H1 (cell line): ENCODE results near the gene RAPH1. TPM values are rescaled to one million over a fixed set of nuclear protein-coding genes. Genes with fewer than 3 reads are reported as not detected.

Source experiments
- CTCF ChIA-PET: fragments of 300-600 bp; sonication (Branson Sonifier 250); formaldehyde crosslinking; loops from one replicate; lab custom pipeline; 2021; ENCODE audit not compliant: partially characterized antibody; lab: Charles Lee
- POLR2A ChIA-PET: fragments of 300-600 bp; sonication (Branson Sonifier 250); formaldehyde crosslinking; loops from one replicate; lab custom pipeline; 2021; ENCODE audit warnings: inconsistent platforms; ENCODE audit not compliant: partially characterized antibody; lab: Charles Lee
- DNase-seq, 2 experiments: peaks; one replicate each; pipeline versions ENCODE4 v3.0.0 to v3.0.0-alpha.2; 2010 to 2022; ENCODE audit warnings: low spot score in 2 of 2, low read depth in 1 of 2, mixed read lengths in 1 of 2
- FAIRE-seq: peaks from 2 replicates; lab custom pipeline; 2011; peaks lifted over from hg19 to GRCh38; lab: Jason Lieb, UNC
- H2AFZ ChIP-seq: 2 replicates; pipeline ENCODE4 v1.8.1; 2012; ENCODE audit warnings: low read length, inconsistent platforms
- H2AK5ac ChIP-seq: 2 replicates; pipeline ENCODE4 v1.6.1; 2013; ENCODE audit warnings: low read depth, low read length
- H2BK120ac ChIP-seq: replicated peaks from 2 replicates; pipeline ENCODE3; 2013; ENCODE audit warnings: low read depth, low read length, inconsistent platforms
- H2BK12ac ChIP-seq: 2 replicates; pipeline ENCODE4 v1.6.1; 2013; ENCODE audit warnings: low read depth, low read length
- H2BK15ac ChIP-seq: 2 replicates; pipeline ENCODE4 v1.6.1; 2013; ENCODE audit warnings: low read length
- H2BK20ac ChIP-seq: 2 replicates; pipeline ENCODE4 v1.6.1; 2013; ENCODE audit warnings: low read length
- H2BK5ac ChIP-seq: 2 replicates; pipeline ENCODE4 v1.6.1; 2013; ENCODE audit warnings: low read depth, low read length
- H3K14ac ChIP-seq: 2 replicates; pipeline ENCODE4 v1.6.1; 2013; ENCODE audit warnings: inconsistent platforms; ENCODE audit not compliant: insufficient read length
- H3K18ac ChIP-seq: 2 replicates; pipeline ENCODE4 v1.6.1; 2013; ENCODE audit warnings: low read length; ENCODE audit errors: extremely low read depth
- H3K23ac ChIP-seq: 2 replicates; pipeline ENCODE4 v1.6.1; 2013; ENCODE audit warnings: inconsistent platforms; ENCODE audit not compliant: insufficient read length
- H3K23me2 ChIP-seq: 2 replicates; pipeline ENCODE4 v1.6.1; 2013; ENCODE audit warnings: low read depth, low read length
- H3K27ac ChIP-seq: 2 replicates; pipeline ENCODE4 v1.6.1; 2011; ENCODE audit warnings: low read depth, low read length, inconsistent platforms
- H3K27me3 ChIP-seq, 4 experiments: replicated peaks in 1 of 4; 1 replicate in 1 of 4; 2 replicates in 3 of 4; pipeline versions ENCODE4 v1.6.1 to v1.8.1; 2011 to 2013; ENCODE audit warnings: low read length in 3 of 4, mild to moderate bottlenecking in 3 of 4, inconsistent platforms in 2 of 4, mixed read lengths in 2 of 4, moderate library complexity in 1 of 4; ENCODE audit not compliant: control insufficient read depth in 3 of 4, insufficient read depth in 3 of 4; ENCODE audit errors: extremely low read depth in 1 of 4
- H3K36me3 ChIP-seq, 4 experiments: 2 replicates each; pipeline versions ENCODE4 v1.6.1 to v1.8.1; 2011 to 2013; ENCODE audit warnings: mild to moderate bottlenecking in 4 of 4, low read length in 3 of 4, moderate library complexity in 2 of 4, control low read depth in 1 of 4, inconsistent platforms in 1 of 4; ENCODE audit not compliant: insufficient read depth in 4 of 4, control insufficient read depth in 2 of 4
- H3K4ac ChIP-seq: replicated peaks from 2 replicates; pipeline ENCODE3; 2013; ENCODE audit warnings: low read length, low read depth, mixed read lengths, inconsistent platforms; ENCODE audit not compliant: insufficient read length
- H3K4me1 ChIP-seq, 4 experiments: replicated peaks in 1 of 4; 1 replicate in 1 of 4; 2 replicates in 3 of 4; pipeline versions ENCODE4 v1.6.1 to v1.8.1; 2011 to 2013; ENCODE audit warnings: low read length in 3 of 4, inconsistent platforms in 2 of 4, mixed read lengths in 1 of 4; ENCODE audit not compliant: insufficient read depth in 4 of 4, control insufficient read depth in 3 of 4
- H3K4me2 ChIP-seq, 2 experiments: 2 replicates each; pipeline versions ENCODE4 v1.6.1 to v1.8.1; 2011 to 2013; ENCODE audit warnings: low read depth in 2 of 2, low read length in 2 of 2, control low read depth in 1 of 2, inconsistent platforms in 1 of 2, mild to moderate bottlenecking in 1 of 2; ENCODE audit not compliant: insufficient read depth in 1 of 2
- H3K4me3 ChIP-seq, 4 experiments: fragments of 200-600, 300-600 bp in 1 of 4; sonication (generic), shearing (Covaris generic), sonication (Bioruptor Twin) in 1 of 4; 2 replicates each; pipeline versions ENCODE4 v1.5.1 to v1.8.1; 2011 to 2016; ENCODE audit warnings: low read length in 4 of 4, low read depth in 3 of 4, control low read depth in 2 of 4, inconsistent platforms in 2 of 4, mild to moderate bottlenecking in 2 of 4, mixed read lengths in 1 of 4, moderate library complexity in 1 of 4; ENCODE audit not compliant: insufficient read depth in 2 of 4; ENCODE audit errors: extremely low read depth in 1 of 4
- H3K56ac ChIP-seq: replicated peaks from 2 replicates; pipeline ENCODE3; 2013; ENCODE audit warnings: low read depth, mild to moderate bottlenecking, mixed read lengths, low read length, inconsistent platforms; ENCODE audit not compliant: insufficient read length
- H3K79me1 ChIP-seq: 2 replicates; pipeline ENCODE4 v1.6.1; 2013; ENCODE audit warnings: low read depth, low read length, control low read depth
- H3K79me2 ChIP-seq, 2 experiments: 2 replicates each; pipeline versions ENCODE4 v1.6.1 to v1.8.1; 2012 to 2013; ENCODE audit warnings: low read length in 2 of 2, mild to moderate bottlenecking in 2 of 2, inconsistent platforms in 1 of 2; ENCODE audit not compliant: insufficient read depth in 2 of 2, control insufficient read depth in 1 of 2
- H3K9ac ChIP-seq, 4 experiments: replicated peaks in 1 of 4; 1 replicate in 1 of 4; 2 replicates in 3 of 4; pipeline versions ENCODE4 v1.6.1 to v1.8.1; 2011 to 2013; ENCODE audit warnings: low read depth in 3 of 4, low read length in 3 of 4, control low read depth in 2 of 4, mild to moderate bottlenecking in 2 of 4, moderate library complexity in 2 of 4, inconsistent platforms in 1 of 4; ENCODE audit errors: extremely low read depth in 1 of 4
- H3K9me3 ChIP-seq, 2 experiments: 2 replicates each; pipeline versions ENCODE4 v1.6.1 to v1.8.1; 2012 to 2013; ENCODE audit warnings: mild to moderate bottlenecking in 2 of 2, moderate library complexity in 2 of 2, control low read depth in 1 of 2, inconsistent platforms in 1 of 2, low read depth in 1 of 2, low read length in 1 of 2, mixed read lengths in 1 of 2; ENCODE audit not compliant: insufficient read depth in 2 of 2
- H4K20me1 ChIP-seq, 2 experiments: replicated peaks in 1 of 2; 2 replicates each; pipeline versions ENCODE3 to v1.8.1; 2011 to 2013; ENCODE audit warnings: inconsistent platforms in 2 of 2, low read length in 2 of 2, mild to moderate bottlenecking in 1 of 2; ENCODE audit not compliant: insufficient read depth in 2 of 2, control insufficient read depth in 1 of 2
- H4K5ac ChIP-seq: 2 replicates; pipeline ENCODE4 v1.6.1; 2013; ENCODE audit warnings: low read length, low read depth, mixed read lengths, inconsistent platforms; ENCODE audit not compliant: insufficient read length
- H4K8ac ChIP-seq: 2 replicates; pipeline ENCODE4 v1.8.0; 2013; ENCODE audit warnings: mild to moderate bottlenecking, moderate library complexity, low read length, inconsistent platforms; ENCODE audit not compliant: insufficient read depth; ENCODE audit errors: extremely low read depth
- H4K91ac ChIP-seq: replicated peaks from 2 replicates; pipeline ENCODE3; 2013; ENCODE audit warnings: low read length, mixed read lengths, inconsistent platforms; ENCODE audit not compliant: insufficient read length
- EZH2 ChIP-seq: fragments of 200-600 bp; sonication (generic); IDR thresholded peaks from 2 replicates; pipeline ENCODE4 v1.7.1; 2012; ENCODE audit warnings: low read depth, mild to moderate bottlenecking, moderate library complexity, low read length, inconsistent platforms; ENCODE audit not compliant: severe bottlenecking
- GTF2F1 ChIP-seq: IDR thresholded peaks from 2 replicates; pipeline ENCODE4 v1.6.1; 2012; ENCODE audit warnings: low read depth, low read length, improper control_type of control experiment, borderline replicate concordance
- POLR2AphosphoS5 ChIP-seq: IDR thresholded peaks from 2 replicates; pipeline ENCODE4 v1.6.1; 2011; ENCODE audit warnings: low read depth, low read length
- WGBS, 2 experiments: shearing (Covaris generic) in 1 of 2; methylation state at CpG; one replicate each; pipeline versions ENCODE4 v1.1.6 to v1.1.7; 2013 to 2015; ENCODE audit warnings: low lambda C conversion rate in 2 of 2, mixed read lengths in 2 of 2, inconsistent platforms in 1 of 2, low coverage in 1 of 2, missing lambda C conversion rate in 1 of 2; ENCODE audit not compliant: insufficient replicate concordance in 2 of 2, insufficient coverage in 1 of 2, insufficient read length in 1 of 2; ENCODE audit errors: extremely low coverage in 1 of 2, missing lambda C conversion rate in 1 of 2; 5-methylcytosine and 5-hydroxymethylcytosine counted together
- polyA plus RNA-seq, 7 experiments: library from polyadenylated mRNA; depleted of rRNA in 3 of 7; stranded (reverse) in 5 of 7; unstranded in 2 of 7; fragments of >200 nt in 5 of 7; fragments of 200-250 nt in 2 of 7; gene quantifications; 1 replicate in 5 of 7; 2 replicates in 1 of 7; 4 replicates in 1 of 7; pipeline versions ENCODE4 v1.2.1 to v1.2.3, GENCODE V29; 2011 to 2013; ENCODE audit warnings: missing spikeins in 2 of 7, mixed read lengths in 2 of 7
- total RNA-seq: library from RNA; stranded (reverse); fragmentation: NEBNext Ultra II Directional; extraction: Animal tissue kit (Norgen Biotek cat#: 25700); gene quantifications from 2 replicates; pipeline ENCODE4 v1.2.1, GENCODE V29; 2021

Gene RAPH1
- total and polyA plus RNA-seq, 2 of the 8 experiments (the other 6 are each of a cell fraction or from before 2014, with no cell fraction given) = 3.8 to 27.4 TPM

GRCh38 chr2:203436496-203436895 is 98.6 kb downstream of the RAPH1 start:
- Histone ChIP-seq H3K27ac (no peak overlapping the region), H3K23me2 (no peaks in the 10 kb centered on the region), H3K4ac (no peak overlapping the region), H3K36me3 (peaks cover 0 to 21% (median 5%) of the 10 kb centered on the region in 4 experiments; a peak in 5 of 8 replicates), H2AFZ (no peak overlapping the region), H3K9ac (no peak overlapping the region), H4K5ac (no peak overlapping the region), H2BK120ac (no peak overlapping the region), H3K14ac (no peak overlapping the region), H2AK5ac (no peak overlapping the region), H3K79me1 (no peaks in the 10 kb centered on the region), H2BK20ac (no peak overlapping the region), H3K9me3 (no peaks in the 10 kb centered on the region), H3K4me2 (no peak overlapping the region), H2BK5ac (no peak overlapping the region), H4K91ac (no peak overlapping the region), H3K4me1 (no peaks in the 10 kb centered on the region; a peak in 1 of 7 replicates), H3K4me3 (no peak overlapping the region), H3K23ac (no peak overlapping the region), H4K8ac (no peak overlapping the region), H2BK12ac (no peak overlapping the region), H3K79me2 (no peaks in the 10 kb centered on the region), H3K27me3 (no peaks in the 10 kb centered on the region), H3K56ac (no peak overlapping the region), H4K20me1 (peaks cover 0 to 3% of the 10 kb centered on the region in 2 experiments), H2BK15ac (no peak overlapping the region), H3K18ac (no peak overlapping the region)
- no peak for TF ChIP-seq GTF2F1
- TF ChIP-seq POLR2AphosphoS5 = peak; percentile 20; the same call in 1 of the 2 replicates
- no peak for TF ChIP-seq EZH2
- POLR2A ChIA-PET = no interaction called here
- CTCF ChIA-PET = interaction anchor here (1.0 kb wide), 1 partner anchor 17 kb away, joined by 3 read pairs; no protein-coding TSS in a partner anchor
- DNase-seq = no peak
- 85% methylated on average over 2 of the region's 2 CpGs; no CpG with 5 or more reads in 1 of the 2 experiments for WGBS, 2 experiments
- no peak for FAIRE-seq
